AG04449 (cell line): Measurements from ENCODE around the gene MINAR2.
A peak's percentile ranks its signal among the peaks of the same experiment; 100 is the strongest.

Experiments used
- CTCF ChIA-PET: fragments of 350-600 bp; formaldehyde crosslinking; extraction: SDS; loops from one replicate; lab custom pipeline; 2021; ENCODE audit warnings: antibody characterized with exemption; lab: Yijun Ruan, JAX
- POLR2A ChIA-PET: fragments of 400-600, 350-600 bp; formaldehyde crosslinking; extraction: SDS; loops from one replicate; lab custom pipeline; 2020; ENCODE audit warnings: antibody characterized with exemption, inconsistent platforms; lab: Yijun Ruan, JAX
- DNase-seq: peaks from one replicate; pipeline ENCODE4 v3.0.0-alpha.2; 2010; ENCODE audit warnings: low read depth, low spot score
- H3K4me3 ChIP-seq: 2 replicates; pipeline ENCODE4 v1.5.1; 2011; ENCODE audit warnings: low read depth, mild to moderate bottlenecking, control low read depth, low read length
- TF ChIP-seq, protein P1 (sequence below): IDR thresholded peaks from one replicate; pipeline ENCODE4 v1.5.1; 2011; ENCODE audit warnings: mild to moderate bottlenecking, moderate library complexity, low read length, control low read depth, inconsistent platforms; ENCODE audit not compliant: insufficient read depth; ENCODE audit errors: missing control alignments

The MINAR2 gene

GRCh38 chr5:129748913-129749880 lies 1.3 kb downstream of the MINAR2 start:
- CTCF ChIA-PET = interaction anchor here (1.4 kb wide), 1 partner anchor 9 kb away, joined by 3 read pairs; no protein-coding TSS in a partner anchor

DNA sequence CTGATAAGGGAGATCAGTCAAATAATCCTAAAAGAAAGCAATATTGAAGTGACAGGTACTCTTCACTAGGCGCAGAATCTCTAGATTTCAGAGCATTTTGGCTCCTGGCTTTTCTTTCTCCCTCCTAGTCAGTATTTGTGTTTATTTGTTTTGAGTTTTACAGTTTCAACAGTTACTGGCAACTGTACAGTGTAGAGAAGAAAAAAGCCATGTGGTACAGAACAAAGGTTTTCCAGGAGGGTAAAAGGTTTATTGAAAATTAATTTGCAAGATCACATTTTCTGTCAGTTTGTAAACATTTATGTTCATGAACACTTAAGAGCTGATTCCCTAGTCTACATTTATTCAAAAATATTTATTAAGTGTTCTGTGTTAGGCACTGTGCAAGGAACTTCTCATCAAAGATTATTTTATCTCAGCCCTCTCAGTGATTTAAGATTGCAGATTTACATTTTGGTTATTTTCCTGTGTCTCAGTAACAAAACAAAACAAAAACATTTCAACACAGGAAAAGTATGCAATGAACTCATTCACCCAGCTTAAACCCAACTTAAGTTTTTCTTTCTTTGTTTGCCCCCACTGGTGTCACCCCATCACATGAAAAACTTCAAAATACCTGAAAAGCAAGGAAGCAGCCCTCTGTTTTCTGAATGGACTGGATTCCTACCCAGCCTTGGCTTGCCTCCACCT lies 12.9 kb downstream of the MINAR2 start:
- ChIA-PET POLR2A (no interaction called here), CTCF (interaction anchor here (1.5 to 4.8 kb wide), 2 partner anchors 10 to 96 kb away, joined by 4 to 33 read pairs; no protein-coding TSS in a partner anchor)
- no peak for DNase-seq
- no peak overlapping the region for H3K4me3 ChIP-seq
- TF ChIP-seq, protein P1, sequence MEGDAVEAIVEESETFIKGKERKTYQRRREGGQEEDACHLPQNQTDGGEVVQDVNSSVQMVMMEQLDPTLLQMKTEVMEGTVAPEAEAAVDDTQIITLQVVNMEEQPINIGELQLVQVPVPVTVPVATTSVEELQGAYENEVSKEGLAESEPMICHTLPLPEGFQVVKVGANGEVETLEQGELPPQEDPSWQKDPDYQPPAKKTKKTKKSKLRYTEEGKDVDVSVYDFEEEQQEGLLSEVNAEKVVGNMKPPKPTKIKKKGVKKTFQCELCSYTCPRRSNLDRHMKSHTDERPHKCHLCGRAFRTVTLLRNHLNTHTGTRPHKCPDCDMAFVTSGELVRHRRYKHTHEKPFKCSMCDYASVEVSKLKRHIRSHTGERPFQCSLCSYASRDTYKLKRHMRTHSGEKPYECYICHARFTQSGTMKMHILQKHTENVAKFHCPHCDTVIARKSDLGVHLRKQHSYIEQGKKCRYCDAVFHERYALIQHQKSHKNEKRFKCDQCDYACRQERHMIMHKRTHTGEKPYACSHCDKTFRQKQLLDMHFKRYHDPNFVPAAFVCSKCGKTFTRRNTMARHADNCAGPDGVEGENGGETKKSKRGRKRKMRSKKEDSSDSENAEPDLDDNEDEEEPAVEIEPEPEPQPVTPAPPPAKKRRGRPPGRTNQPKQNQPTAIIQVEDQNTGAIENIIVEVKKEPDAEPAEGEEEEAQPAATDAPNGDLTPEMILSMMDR = no peak

More at GRCh38 chr5:129748913-129749880, 1.3 kb downstream of the MINAR2 start:
- no peak for DNase-seq
- POLR2A ChIA-PET = no interaction called here
- no peak overlapping the region for H3K4me3 ChIP-seq
- TF ChIP-seq, protein P1 = no peak

GRCh38 chr5:129763651-129764050 lies 15.8 kb downstream of the MINAR2 start:
- CTCF ChIA-PET = interaction anchor here (1.0 to 1.8 kb wide), 2 partner anchors 16 to 89 kb away, joined by 3 to 5 read pairs; partner anchors contain the start of gene MINAR2
- no peak for DNase-seq
- POLR2A ChIA-PET = no interaction called here
- no peak overlapping the region for H3K4me3 ChIP-seq
- TF ChIP-seq, protein P1 = no peak

- H3K4me3 ChIP-seq = no peak overlapping the region
- CTCF ChIA-PET = interaction anchor here (0.7 to 2.5 kb wide), 10 partner anchors 8 to 1552 kb away, joined by 3 to 19 read pairs (median 6); no protein-coding TSS in a partner anchor
- no peak for DNase-seq
- TF ChIP-seq, protein P1 = no peak
- POLR2A ChIA-PET = no interaction called here
Observed at GRCh38 chr5:129766798-129767197, 18.9 kb downstream of the MINAR2 start.

DNA sequence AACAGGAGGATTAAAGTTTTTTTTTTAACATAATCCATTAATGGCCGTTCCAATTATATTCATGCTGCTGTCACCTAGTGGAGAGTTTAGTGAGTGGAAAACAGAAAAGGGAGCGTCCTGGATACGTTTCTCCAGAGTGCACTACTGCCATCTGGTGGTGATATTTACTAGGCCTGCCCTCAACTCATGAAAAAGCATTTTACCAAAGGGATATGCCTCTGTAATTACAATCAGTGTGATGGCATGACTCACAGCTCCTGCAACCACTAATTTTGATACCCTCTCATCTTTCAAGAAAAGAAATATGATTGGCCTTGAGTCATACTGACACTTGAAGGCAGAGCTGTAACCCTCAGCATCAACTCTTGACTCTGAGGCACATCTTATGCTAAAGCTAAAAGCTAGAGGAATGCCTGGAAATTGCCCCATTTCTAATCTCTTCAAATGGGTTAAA lies 20.1 kb downstream of the MINAR2 start:
- DNase-seq = peak; percentile 49
- no peak overlapping the region for H3K4me3 ChIP-seq
- TF ChIP-seq, protein P1 = peak; percentile 90
- POLR2A ChIA-PET = no interaction called here
- CTCF ChIA-PET = interaction anchor here (0.7 to 5.6 kb wide), 23 partner anchors 9 to 1554 kb away, joined by 3 to 147 read pairs (median 4); no protein-coding TSS in a partner anchor
